Stimulated activated CD4-positive, alpha-beta T cell treated with anti-CD3 and anti-CD28 coated beads, Interleukin-4, amount 100 ng/mL, for 1 hour (primary cell): Measurements from ENCODE around the gene PTPRA.
"Not testable (repeated sequence)": the region's sequence is repeated elsewhere in the genome, so short reads cannot be mapped to it uniquely, and the experiment has no call there.

Experiments
- DNase-seq: peaks from one replicate; pipeline ENCODE4 v3.0.0-alpha.2; 2020

Gene PTPRA

DNA sequence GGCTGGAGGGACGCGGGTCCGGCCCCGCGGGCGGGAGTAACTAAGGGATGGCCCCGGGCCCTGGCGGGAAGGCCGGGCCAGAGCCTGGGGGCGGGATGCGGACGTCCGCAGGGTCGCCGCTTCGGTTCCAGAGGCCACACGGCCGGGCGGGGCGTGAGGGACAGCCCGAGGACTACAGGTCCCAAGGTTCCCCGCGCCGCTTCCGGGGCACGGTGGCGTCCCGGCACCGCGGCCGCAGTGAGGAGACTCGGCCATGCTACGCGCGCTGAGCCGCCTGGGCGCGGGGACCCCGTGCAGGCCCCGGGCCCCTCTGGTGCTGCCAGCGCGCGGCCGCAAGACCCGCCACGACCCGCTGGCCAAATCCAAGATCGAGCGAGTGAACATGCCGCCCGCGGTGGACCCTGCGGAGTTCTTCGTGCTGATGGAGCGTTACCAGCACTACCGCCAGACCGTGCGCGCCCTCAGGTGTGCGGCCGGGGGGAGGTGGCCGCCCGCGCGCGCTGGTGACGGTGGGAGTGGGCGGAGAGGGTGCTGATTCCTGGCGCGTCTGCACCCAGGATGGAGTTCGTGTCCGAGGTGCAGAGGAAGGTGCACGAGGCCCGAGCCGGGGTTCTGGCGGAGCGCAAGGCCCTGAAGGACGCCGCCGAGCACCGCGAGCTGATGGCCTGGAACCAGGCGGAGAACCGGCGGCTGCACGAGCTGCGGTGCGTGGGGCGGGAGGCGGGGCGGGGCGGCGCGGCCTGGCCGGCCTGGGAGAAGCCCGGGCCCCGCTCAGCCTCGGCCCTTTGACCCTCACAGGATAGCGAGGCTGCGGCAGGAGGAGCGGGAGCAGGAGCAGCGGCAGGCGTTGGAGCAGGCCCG lies 172.8 kb downstream of the PTPRA start, which contains the start of gene MRPS26:
Gene MRPS26 (plus strand): TSS at position 237 of the 861 bp plus-strand sequence. CDS start 17 bp downstream, at position 254.
- DNase-seq: peak; percentile 86

DNA sequence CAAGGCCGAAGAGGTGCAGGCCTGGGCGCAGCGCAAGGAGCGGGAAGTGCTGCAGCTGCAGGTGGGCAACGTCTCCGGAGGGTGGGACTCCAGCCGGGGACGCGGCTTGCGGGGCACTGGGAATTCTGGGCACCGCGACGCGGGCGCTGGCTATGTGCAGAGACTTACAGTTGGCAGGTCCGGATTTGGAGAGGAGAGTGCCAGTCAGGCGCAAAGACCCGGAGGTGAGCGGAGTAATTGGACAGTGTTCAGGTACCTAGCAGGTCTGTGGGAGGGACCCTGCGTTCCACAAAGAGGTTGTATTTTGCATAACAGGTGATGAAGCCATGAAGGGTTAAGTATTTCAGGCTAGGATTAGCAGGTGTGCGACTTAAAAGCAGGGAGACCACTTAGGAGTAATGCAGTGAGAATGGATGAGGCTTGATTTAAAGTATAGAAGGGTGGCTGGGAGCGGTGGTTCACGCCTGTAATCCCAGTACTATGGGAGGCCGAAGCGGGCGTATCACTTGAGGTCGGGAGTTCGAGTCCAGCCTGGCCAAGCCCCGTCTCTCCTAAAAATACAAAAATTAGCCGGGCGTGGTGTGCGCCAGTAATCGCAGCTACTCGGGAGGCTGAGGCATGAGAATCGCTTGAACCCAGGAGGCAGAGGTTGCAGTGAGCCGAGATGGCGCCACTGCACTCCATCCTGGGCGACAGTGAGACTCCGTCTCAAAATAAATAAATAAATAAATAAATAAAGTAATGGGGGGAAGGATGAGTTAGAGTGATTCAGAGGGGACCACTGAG lies 173.6 kb downstream of the PTPRA start:
- peak; percentile 11 for DNase-seq

DNA sequence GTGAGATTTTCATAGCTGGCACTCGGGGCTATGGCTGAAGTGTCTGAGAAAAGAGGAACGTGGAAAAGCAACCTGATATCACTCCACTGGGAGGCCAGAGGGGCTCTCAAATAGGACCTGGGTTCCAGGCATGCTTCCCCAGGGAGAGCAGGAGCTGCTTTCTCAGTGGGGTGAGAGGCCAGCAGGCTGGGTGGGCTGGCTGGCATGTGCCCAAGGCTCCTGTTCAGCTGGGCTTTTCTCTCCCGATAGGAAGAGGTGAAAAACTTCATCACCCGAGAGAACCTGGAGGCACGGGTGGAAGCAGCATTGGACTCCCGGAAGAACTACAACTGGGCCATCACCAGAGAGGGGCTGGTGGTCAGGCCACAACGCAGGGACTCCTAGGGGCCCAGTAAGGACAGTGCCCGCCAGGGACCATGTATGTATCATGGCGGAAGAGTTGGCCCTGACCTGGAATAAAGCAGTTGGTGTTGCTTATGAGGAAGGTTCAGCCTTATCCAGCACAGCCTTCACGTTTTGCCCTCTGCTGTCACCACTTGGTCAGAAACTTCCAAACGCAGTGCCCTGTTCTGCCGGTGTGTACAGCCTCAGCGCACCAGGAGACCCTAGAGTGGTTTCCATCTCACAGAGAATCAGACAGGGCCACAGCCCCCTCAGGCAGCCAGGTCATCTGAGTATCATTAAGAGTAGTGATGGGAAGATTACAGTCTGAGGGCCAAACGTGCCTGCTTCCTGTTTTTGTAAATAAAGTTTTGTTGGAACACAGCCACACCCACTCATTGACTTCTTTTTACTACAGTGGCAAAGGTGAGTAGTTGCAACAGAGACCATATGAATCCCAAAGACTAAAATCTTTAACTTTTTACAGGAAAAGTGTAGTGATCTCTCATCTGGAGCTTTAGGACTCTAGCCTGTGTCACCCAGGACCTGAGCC lies 174.5 kb downstream of the PTPRA start:
- no peak for DNase-seq

DNA sequence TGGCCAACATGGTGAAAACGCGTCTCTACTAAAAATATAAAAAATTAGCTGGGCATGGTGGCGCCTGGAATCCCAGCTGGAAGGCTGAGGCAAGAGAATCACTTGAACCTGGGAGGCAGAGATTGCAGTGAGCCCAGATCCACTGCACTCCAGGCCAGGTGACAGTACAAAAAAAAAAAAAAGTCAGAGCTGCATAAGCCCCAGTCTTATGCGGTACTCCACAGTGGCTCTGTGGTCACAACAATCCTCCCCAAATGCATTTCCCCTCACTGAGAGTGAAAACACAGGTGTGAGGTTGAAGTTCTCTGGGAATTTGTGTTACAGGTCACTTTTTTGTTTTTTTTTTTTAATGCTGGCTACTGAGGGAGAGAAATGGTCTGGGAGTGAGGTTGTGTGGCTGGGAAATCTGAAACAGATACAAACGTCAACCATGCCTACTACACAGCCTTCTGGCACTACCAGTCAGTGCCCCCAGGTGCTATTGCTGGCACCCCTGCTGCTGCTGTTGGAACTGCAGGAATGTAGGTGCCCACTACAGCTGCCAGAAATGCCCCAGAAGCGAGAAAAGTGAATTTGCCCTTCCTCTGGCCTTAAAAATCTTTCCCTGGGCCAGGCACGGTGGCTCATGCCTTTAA lies 178.2 kb downstream of the PTPRA start:
- DNase-seq: no peak

DNA sequence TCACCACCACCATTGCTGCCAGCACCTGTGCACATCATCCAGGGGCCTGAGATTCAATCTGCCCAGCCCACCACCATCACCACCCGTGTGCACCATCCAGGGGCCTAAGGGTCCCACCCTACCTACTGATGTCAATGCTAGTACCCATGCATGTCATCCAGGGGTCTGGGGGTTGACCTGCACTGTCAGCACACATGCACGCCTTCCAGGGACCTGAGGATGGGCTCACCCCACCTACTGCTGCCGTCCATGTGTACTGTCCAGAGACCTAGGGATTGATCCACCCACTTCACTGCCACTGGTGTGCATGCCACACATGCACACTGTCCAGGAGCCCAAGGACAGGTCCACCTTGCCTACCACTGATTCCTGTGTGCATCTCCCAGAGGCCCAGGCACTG lies 186.2 kb downstream of the PTPRA start:
- DNase-seq: no peak

DNA sequence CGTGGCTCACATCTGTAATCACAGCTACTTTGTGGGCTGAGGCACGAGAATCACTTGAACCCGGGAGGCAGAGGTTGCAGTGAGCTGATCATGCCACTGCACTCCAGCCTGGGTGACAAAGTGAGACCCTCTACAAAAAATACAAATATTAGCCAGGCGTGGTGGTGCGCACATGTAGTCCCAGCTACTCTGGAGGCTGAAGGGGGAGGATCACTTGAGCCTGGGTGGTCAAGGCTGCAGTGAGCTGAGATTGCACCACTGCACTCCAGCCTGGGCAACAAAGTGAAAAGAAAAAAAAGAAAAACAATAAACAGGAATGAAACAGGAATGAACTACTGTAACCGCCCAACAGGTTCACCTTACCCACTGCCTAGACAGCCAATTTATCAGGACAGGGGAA lies 190.8 kb downstream of the PTPRA start:
- DNase-seq: not testable (repeated sequence)

DNA sequence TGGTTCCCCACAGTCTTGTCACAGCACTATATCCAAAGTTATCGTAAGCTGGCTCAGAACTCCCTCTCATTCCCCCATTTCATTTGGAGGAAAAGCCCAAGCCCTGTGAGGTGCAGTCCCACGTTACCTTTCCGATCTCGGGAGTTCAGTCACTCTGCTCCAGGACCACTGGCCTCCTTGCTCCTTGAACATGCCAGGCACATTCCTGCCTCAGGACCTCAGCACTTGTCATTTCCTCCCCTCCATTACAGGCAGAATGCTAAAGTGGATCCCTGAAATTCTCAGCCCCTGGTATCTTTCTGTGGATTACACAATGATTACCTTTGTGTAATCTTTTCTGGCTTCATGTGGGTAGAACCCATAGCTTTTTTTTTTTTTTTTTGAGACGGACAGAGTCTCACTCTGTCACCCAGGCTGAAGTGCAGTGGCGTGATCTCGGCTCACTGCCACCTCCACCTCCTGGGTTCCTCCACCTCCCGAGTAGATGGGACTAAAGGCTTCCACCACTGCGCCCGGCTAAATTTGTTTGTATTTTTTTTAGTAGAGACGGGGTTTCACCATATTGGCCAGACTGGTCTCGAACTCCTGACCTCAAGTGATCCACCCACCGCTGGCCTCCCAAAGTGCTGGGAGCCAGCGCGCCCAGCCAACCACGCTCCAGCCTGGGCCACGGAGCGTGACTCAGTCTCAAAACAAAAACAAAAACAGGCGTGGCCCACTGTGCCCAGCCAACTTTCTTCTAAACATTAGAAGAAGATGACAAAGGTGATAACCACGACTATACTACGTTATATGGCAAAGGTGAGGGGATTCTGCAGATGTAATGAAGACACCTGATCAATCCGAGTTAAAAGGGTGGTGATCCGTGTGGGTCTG lies 194.1 kb downstream of the PTPRA start:
- no peak for DNase-seq

DNA sequence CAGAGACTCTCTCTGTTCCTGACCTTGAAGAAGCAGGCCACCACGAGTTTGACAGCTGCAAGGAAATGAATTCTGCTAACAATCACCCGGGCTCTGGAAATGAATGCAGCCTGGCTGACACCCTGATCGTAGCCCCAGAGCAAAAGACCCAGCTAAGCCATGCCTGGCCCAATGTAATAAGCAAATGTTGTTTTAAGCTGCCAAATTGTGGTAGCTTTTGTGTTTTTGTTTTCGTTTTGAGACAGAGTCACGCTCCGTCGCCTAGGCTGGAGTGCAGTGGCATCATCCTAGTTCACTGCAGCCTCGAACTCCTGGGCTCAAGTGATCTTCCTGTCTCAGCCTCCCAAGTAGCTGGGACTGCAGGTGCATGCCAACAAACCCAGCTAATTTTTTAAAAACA lies 194.8 kb downstream of the PTPRA start:
- no peak for DNase-seq

DNA sequence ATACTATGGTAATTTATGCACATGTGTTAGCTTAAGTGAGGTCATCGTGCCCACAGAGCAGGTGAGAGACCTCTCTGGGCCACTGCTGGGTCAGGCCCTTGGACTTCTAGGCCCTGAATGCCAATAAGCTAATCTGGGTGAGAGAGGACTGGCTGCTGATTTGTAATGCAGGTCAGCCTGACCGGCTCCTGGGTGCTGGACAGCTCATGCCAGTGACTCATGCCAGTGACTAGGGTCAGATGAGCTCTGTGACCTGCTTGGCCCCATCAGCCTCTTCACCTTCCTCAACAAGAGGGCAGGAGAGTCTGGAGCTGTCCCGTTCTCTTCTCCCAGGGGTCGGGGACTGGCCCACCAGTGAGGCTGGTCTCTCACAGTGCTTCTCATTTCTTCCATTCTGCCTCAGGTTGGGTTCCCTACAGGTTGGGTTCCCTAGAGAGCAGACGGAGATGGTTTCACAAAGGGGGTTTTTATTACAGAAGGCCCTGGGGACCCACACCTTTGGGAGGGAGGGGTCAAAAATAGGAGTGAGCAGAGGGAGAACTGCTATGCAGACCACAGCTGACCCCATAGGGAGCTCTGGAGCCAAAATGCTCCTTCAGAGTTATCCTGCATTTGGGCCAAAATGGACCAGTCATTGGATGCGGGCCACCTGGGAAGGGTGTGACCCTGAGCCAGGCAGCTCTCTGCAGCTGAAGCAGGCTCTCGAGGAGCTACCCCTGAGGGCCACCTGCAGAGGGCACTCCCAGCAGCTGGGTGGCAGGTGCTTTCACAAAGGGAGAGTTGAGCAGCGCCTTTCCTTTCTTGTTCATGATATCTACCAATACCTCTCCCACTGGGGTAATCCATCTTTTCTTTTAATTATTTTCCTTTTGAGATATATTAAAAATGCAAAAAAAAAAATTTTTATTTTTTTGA lies 196.0 kb downstream of the PTPRA start:
- DNase-seq: peak; percentile 31

DNA sequence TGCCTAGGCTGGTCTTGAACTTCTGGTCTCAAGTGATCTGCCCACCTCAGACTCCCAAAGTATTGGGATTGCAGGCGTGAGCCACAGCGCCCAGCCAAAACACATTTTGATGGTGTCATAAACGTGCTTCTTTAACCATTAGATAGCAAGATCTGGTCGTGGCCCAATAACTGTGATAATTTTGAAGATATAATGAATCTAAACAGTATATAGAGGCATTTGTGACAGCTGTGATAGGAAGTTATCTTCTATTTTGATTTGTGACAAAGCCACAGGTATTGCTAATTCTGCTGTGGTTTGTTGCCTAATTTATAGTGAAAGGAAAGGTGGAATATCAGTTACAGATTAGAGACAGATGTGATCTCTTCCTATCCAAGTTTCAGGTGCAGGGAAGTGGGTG lies 197.4 kb downstream of the PTPRA start:
- no peak for DNase-seq

DNA sequence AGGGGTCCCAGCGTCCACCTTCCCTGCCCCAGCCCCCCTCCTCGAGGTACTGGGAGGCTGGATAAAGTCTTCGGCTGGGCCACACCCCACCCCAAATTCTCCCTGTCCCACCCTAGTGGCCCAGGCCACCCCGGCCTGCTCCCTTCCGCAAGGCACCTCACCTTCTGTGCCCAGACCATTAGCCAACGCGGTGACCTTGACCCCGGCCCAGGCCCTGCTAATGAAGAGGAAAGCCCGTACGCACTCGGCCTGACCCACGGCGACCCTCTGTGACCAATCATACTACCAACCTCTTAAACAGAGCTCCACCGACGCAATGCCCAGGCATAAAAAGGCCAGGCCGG lies 198.0 kb downstream of the PTPRA start:
- DNase-seq: no peak

DNA sequence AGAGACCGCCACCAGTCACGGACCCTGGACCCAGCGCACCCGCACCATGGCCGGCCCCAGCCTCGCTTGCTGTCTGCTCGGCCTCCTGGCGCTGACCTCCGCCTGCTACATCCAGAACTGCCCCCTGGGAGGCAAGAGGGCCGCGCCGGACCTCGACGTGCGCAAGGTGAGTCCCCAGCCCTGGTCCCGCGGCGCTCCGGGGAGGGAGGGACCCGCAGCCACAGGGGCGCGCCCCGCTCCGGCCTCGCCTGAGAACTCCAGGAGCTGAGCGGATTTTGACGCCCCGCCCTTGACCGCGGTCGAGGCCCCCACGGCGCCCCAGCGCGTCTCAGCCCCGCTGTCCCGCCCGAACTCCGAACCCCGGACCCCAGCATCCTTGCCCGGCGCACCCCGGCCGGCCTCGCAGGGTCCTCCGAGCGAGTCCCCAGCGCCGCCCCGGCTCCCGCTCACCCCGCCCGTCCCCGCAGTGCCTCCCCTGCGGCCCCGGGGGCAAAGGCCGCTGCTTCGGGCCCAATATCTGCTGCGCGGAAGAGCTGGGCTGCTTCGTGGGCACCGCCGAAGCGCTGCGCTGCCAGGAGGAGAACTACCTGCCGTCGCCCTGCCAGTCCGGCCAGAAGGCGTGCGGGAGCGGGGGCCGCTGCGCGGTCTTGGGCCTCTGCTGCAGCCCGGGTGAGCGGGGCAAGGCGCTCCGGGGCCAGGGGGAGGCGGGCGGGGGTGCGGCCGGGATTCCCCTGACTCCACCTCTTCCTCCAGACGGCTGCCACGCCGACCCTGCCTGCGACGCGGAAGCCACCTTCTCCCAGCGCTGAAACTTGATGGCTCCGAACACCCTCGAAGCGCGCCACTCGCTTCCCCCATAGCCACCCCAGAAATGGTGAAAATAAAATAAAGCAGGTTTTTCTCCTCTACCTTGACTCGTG lies 198.6 kb downstream of the PTPRA start, which contains the start of gene OXT:
Gene OXT (plus strand): TSS at position 11 of the 920 bp plus-strand sequence. CDS start 36 bp downstream, at position 47.
- DNase-seq: peak; percentile 77

DNA sequence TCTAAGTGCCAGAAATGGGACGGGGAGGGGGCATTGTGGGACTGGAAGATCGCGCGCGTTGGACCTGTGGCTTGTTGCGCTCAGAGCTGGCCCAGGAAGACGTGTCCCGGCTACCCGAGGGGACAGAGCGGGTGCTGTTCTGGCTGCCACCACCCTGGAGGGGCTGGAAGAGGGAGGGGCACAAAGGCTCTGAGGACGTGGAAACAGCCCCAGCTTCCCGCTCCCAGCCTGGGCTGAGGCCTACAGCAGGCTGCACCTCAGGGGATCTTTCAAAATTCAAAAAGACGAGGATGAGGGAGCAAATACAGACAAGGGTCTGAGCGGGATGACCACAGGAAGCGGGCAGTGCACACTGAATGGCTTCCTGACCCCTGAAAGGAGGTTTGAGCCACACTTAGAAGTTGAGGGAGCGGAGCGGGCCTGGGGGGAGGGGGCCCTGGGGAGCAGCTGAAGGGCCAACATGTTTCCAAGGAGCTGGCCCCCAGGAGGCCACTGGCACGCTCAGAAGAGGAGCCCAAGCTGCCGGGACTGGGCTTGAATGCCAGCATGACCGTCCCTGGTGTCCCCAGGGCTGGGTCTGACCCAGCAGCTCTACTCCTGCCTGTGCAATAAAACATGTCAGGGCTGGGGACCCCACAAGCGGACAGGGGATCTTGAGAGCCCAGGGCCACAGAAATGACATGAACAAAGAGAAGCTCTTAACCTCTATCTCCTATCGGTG lies 199.4 kb downstream of the PTPRA start:
- DNase-seq: no peak

DNA sequence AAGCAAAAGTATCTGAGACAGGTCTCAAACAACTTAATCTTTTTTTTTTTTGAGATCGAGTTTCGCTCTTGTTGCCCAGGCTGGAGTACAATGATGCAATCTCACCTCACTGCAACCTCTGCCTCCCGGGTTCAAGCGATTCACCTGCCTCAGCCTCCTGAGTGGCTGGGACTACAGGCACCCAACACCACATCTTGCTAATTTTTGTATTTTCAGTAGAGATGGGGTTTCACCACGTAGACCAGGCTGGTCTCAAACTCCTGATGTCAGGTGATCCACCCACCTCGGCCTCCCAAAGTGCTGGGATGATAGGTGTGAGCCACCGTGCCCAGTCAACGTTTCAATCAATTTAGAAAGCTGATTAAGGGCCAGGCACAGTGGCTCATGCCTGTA lies 200.0 kb downstream of the PTPRA start:
- not testable (repeated sequence) for DNase-seq

DNA sequence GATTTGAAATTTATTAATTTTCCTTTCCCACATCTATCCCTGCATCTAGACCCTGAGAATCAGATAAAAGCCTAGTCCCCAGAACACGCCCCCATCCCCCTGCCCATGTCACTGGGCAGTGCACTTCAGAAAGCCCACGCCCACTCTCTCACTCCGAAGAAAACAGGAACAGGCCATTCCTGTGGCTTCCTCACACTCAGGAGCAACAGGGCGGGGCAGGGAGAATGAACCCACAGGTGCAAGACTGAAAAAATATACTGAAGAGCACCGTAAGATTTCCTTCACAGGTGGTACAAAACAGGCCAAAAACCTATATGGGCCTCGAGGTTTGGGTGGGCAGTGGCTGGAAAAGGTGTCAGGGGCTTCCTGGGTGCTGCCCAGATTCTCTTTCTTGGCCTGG lies 201.5 kb downstream of the PTPRA start:
- no peak for DNase-seq

DNA sequence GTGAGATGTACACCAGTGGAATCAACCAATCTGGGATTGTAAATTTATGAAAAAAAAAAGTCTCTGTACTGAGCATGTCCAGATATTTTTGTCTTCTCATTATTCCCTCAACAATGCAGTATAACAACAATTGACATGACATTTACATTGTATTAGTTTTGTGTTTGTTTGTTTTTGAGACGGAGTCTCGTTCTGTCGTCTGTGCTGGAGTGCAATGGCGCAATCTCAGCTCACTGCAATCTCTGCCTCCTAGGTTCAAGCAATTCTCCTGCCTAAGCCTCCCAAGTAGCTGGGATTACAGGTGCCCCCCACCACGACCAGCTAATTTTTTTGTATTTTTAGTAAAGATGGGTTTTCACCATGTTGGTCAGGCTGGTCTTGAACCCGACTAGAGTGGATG lies 202.0 kb downstream of the PTPRA start:
- not testable (repeated sequence) for DNase-seq

DNA sequence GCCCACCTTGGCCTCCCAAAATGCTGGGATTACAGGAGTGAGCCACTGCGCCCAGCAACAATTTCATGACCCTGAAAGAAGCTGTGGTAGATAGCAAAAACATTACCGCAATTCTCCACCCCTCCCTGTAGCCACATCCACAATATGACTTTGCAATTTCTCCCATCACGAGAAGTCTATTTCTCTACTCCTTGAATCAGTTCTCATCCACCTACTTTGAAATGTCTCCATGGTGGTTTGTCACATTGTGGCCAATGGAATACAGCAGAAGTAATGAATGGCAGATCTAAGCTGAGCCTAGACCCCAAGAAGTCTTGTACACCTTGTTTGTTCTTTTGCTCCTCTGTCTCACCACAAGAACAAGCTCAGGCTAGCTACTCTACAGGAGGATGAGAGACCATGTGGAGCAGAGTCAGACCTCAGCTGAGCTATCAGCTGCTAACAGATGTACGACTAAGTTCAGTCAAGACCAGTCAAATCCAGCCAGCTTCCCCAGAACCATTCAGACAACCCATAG lies 204.4 kb downstream of the PTPRA start:
- DNase-seq: no peak

DNA sequence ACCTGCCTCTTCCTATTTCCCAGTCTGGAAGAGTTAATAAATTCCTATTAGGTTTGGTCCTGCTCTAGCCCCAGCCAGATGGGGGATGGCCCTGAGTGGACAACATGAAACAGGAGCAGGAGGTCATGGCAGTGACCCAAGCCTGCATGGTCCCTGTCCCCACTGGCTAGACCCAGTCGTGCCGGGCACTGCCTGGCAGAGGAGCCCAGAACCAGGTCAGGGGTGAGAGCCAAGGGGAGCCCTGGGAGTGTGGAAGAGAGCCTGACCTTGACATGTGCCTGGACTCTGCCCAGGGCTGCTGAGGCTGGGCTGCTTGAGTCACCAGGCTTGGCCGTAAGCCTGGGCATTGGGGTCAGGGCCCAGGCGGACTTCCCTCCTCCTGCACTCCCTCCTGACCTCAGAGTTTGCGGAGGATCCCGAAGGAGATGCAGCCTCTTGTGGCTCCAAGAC lies 207.7 kb downstream of the PTPRA start:
- DNase-seq: no peak
